Activated T-helper 1 cell treated with anti-CD3 and anti-CD28 coated beads, Interleukin-12 subunit alpha, Interleukin-12 subunit beta, Interleukin-2, Interleukin-4 antibody, amounts not matched to agents 30 ng/mL and 10 ng/mL and 1 ng/mL, durations not matched to agents 14 hours and 24 hours and 36 hours (primary cell): ENCODE measurements around the gene KIAA0586. TPM values are rescaled to one million over a fixed set of nuclear protein-coding genes. Genes with fewer than 3 reads are reported as not detected.
A peak's percentile ranks its signal among the peaks of the same experiment; 100 is the strongest.
"Not testable (repeated sequence)": the region's sequence is repeated elsewhere in the genome, so short reads cannot be mapped to it uniquely, and the experiment has no call there.

Experiments
- DNase-seq: peaks from one replicate; pipeline ENCODE4 v3.0.0; 2021; ENCODE audit warnings: low spot score
- H3K27ac Mint-ChIP-seq: one replicate; pipeline ENCODE4 v1.8.0; 2021; ENCODE audit warnings: mild to moderate bottlenecking, mixed read lengths
- H3K27me3 Mint-ChIP-seq: one replicate; pipeline ENCODE4 v1.8.0; 2022; ENCODE audit warnings: mild to moderate bottlenecking, moderate library complexity, mixed read lengths; ENCODE audit not compliant: insufficient read depth
- H3K36me3 Mint-ChIP-seq: one replicate; pipeline ENCODE4 v1.8.0; 2021; ENCODE audit warnings: low read depth, mixed read lengths
- H3K4me1 Mint-ChIP-seq: one replicate; pipeline ENCODE4 v1.8.0; 2021; ENCODE audit warnings: low read depth, mixed read lengths
- H3K4me3 Mint-ChIP-seq: one replicate; pipeline ENCODE4 v1.8.0; 2021; ENCODE audit warnings: mild to moderate bottlenecking, moderate library complexity, mixed read lengths
- H3K9me3 Mint-ChIP-seq: one replicate; pipeline ENCODE4 v1.8.0; 2021; ENCODE audit warnings: mixed read lengths
- intact Hi-C: fragments of 100-400 bp; cut with micrococcal nuclease; formaldehyde crosslinking; loops from one replicate; pipeline ENCODE4 v1.15.1; 2024
- total RNA-seq: library from RNA; stranded (reverse); gene quantifications from 2 replicates; pipeline ENCODE4 v1.2.3, GENCODE V29; 2022

The KIAA0586 gene
- total RNA-seq, 1 donor from 2014 or later: 19.7 TPM

- H3K27ac Mint-ChIP-seq, H3K9me3 Mint-ChIP-seq, H3K4me3 Mint-ChIP-seq, intact Hi-C loops, DNase-seq, H3K27me3 Mint-ChIP-seq: not testable (repeated sequence)
- peaks cover 20% of the 10 kb centered on the region for H3K4me1 Mint-ChIP-seq
- peaks cover 53% of the 10 kb centered on the region for H3K36me3 Mint-ChIP-seq
Measured at GRCh38 chr14:58416934-58417333, 10.6 kb upstream of the KIAA0586 start.

- no peaks in the 10 kb centered on the region for H3K27me3 Mint-ChIP-seq
- H3K27ac Mint-ChIP-seq: peak overlapping the region; percentile 96
- peak overlapping the region; percentile 86 for H3K4me3 Mint-ChIP-seq
- peak; percentile 29 for DNase-seq
- H3K36me3 Mint-ChIP-seq: peaks cover 12% of the 10 kb centered on the region
- intact Hi-C loops: loop anchor here (1.0 to 5.0 kb wide), 12 partner anchors 31 to 1822 kb away; partner anchors contain the start of genes ARID4A, DAAM1, DACT1 and JKAMP
- H3K9me3 Mint-ChIP-seq: no peaks in the 10 kb centered on the region
- H3K4me1 Mint-ChIP-seq: peaks cover 49% of the 10 kb centered on the region
Measured at GRCh38 chr14:58426670-58427280, 744 bp upstream of the KIAA0586 start.

GRCh38 chr14:58428118-58428683 is 682 bp downstream of the KIAA0586 start:
- Mint-ChIP-seq H3K9me3 (no peaks in the 10 kb centered on the region), H3K4me3 (peak overlapping the region; percentile 86), H3K36me3 (peaks cover 14% of the 10 kb centered on the region), H3K4me1 (peaks cover 49% of the 10 kb centered on the region), H3K27me3 (no peaks in the 10 kb centered on the region), H3K27ac (peak overlapping the region; percentile 96)
- intact Hi-C loops: loop anchor here (5.0 kb wide), 2 partner anchors 144 to 1366 kb away; no protein-coding TSS in a partner anchor
- no peak for DNase-seq

- H3K27ac Mint-ChIP-seq: peak overlapping the region; percentile 22
- intact Hi-C loops: loop anchor here (1.0 kb wide), 1 partner anchor 207 kb away; the partner anchor contains the start of gene DACT1
Measured at GRCh38 chr14:58430156-58430555, 2.6 kb downstream of the KIAA0586 start.

GRCh38 chr14:58439476-58439875 is 12.0 kb downstream of the KIAA0586 start:
- Mint-ChIP-seq H3K27me3 (no peaks in the 10 kb centered on the region), H3K27ac (peak overlapping the region; percentile 10), H3K4me3 (no peak overlapping the region), H3K36me3 (peaks cover 31% of the 10 kb centered on the region), H3K4me1 (no peaks in the 10 kb centered on the region), H3K9me3 (no peaks in the 10 kb centered on the region)
- DNase-seq: no peak
- intact Hi-C loops: no loop called here

More at GRCh38 chr14:58430156-58430555, 2.6 kb downstream of the KIAA0586 start:
- no peaks in the 10 kb centered on the region for H3K27me3 Mint-ChIP-seq
- no peak for DNase-seq
- H3K4me3 Mint-ChIP-seq: no peak overlapping the region
- H3K4me1 Mint-ChIP-seq: peaks cover 34% of the 10 kb centered on the region
- H3K36me3 Mint-ChIP-seq: peaks cover 13% of the 10 kb centered on the region
- no peaks in the 10 kb centered on the region for H3K9me3 Mint-ChIP-seq

GRCh38 chr14:58444627-58445026 is 17.1 kb downstream of the KIAA0586 start:
- Mint-ChIP-seq H3K4me1 (no peaks in the 10 kb centered on the region), H3K9me3 (no peaks in the 10 kb centered on the region), H3K27ac (no peak overlapping the region), H3K36me3 (peaks cover 14% of the 10 kb centered on the region), H3K27me3 (no peaks in the 10 kb centered on the region), H3K4me3 (no peak overlapping the region)
- DNase-seq: no peak
- intact Hi-C loops: no loop called here

- H3K9me3 Mint-ChIP-seq: no peaks in the 10 kb centered on the region
- no peaks in the 10 kb centered on the region for H3K27me3 Mint-ChIP-seq
- intact Hi-C loops: no loop called here
- H3K4me3 Mint-ChIP-seq: no peak overlapping the region
- no peak overlapping the region for H3K27ac Mint-ChIP-seq
- no peak for DNase-seq
- H3K36me3 Mint-ChIP-seq: peaks cover 29% of the 10 kb centered on the region
- H3K4me1 Mint-ChIP-seq: peaks cover 7% of the 10 kb centered on the region
Measured at GRCh38 chr14:58455593-58456265, 28.2 kb downstream of the KIAA0586 start.

GRCh38 chr14:58460772-58461171 is 33.3 kb downstream of the KIAA0586 start:
- intact Hi-C loops: no loop called here
- peaks cover 3% of the 10 kb centered on the region for H3K4me1 Mint-ChIP-seq
- no peak overlapping the region for H3K4me3 Mint-ChIP-seq
- H3K9me3 Mint-ChIP-seq: no peaks in the 10 kb centered on the region
- no peak overlapping the region for H3K27ac Mint-ChIP-seq
- no peaks in the 10 kb centered on the region for H3K27me3 Mint-ChIP-seq
- DNase-seq: no peak
- peaks cover 24% of the 10 kb centered on the region for H3K36me3 Mint-ChIP-seq

GRCh38 chr14:58463147-58463546 is 35.6 kb downstream of the KIAA0586 start:
- Mint-ChIP-seq H3K27ac (no peak overlapping the region), H3K4me3 (no peak overlapping the region), H3K36me3 (peaks cover 15% of the 10 kb centered on the region), H3K27me3 (no peaks in the 10 kb centered on the region), H3K9me3 (no peaks in the 10 kb centered on the region), H3K4me1 (no peaks in the 10 kb centered on the region)
- intact Hi-C loops: no loop called here
- no peak for DNase-seq

- intact Hi-C loops: no loop called here
Measured at GRCh38 chr14:58464652-58465051, 37.1 kb downstream of the KIAA0586 start.

GRCh38 chr14:58465421-58465820 is 37.9 kb downstream of the KIAA0586 start:
- Mint-ChIP-seq H3K36me3 (peaks cover 21% of the 10 kb centered on the region), H3K4me3 (no peak overlapping the region), H3K27me3 (no peaks in the 10 kb centered on the region), H3K27ac (no peak overlapping the region), H3K9me3 (no peaks in the 10 kb centered on the region), H3K4me1 (no peaks in the 10 kb centered on the region)
- intact Hi-C loops: no loop called here
- DNase-seq: no peak

More at GRCh38 chr14:58464652-58465051, 37.1 kb downstream of the KIAA0586 start:
- H3K27ac Mint-ChIP-seq: no peak overlapping the region
- H3K36me3 Mint-ChIP-seq: peaks cover 21% of the 10 kb centered on the region
- H3K4me3 Mint-ChIP-seq: no peak overlapping the region
- H3K27me3 Mint-ChIP-seq: no peaks in the 10 kb centered on the region
- no peak for DNase-seq
- H3K9me3 Mint-ChIP-seq: no peaks in the 10 kb centered on the region
- no peaks in the 10 kb centered on the region for H3K4me1 Mint-ChIP-seq

GRCh38 chr14:58466459-58466858 is 38.9 kb downstream of the KIAA0586 start:
- Mint-ChIP-seq H3K9me3 (no peaks in the 10 kb centered on the region), H3K27ac (no peak overlapping the region), H3K36me3 (peaks cover 17% of the 10 kb centered on the region), H3K4me3 (no peak overlapping the region), H3K27me3 (no peaks in the 10 kb centered on the region), H3K4me1 (no peaks in the 10 kb centered on the region)
- DNase-seq: no peak
- intact Hi-C loops: no loop called here

GRCh38 chr14:58467575-58467974 is 40.1 kb downstream of the KIAA0586 start:
- Mint-ChIP-seq H3K27ac (no peak overlapping the region), H3K4me1 (no peaks in the 10 kb centered on the region), H3K27me3 (no peaks in the 10 kb centered on the region), H3K9me3 (no peaks in the 10 kb centered on the region), H3K4me3 (no peak overlapping the region), H3K36me3 (peaks cover 16% of the 10 kb centered on the region)
- DNase-seq: no peak
- intact Hi-C loops: no loop called here
